Dedifferentiated amniotic fluid mesenchymal stem cell (primary cell): Measurements from ENCODE around the gene CLEC10A.
"Not testable (repeated sequence)": the region's sequence is repeated elsewhere in the genome, so short reads cannot be mapped to it uniquely, and the experiment has no call there.

ENCODE experiments used
- DNase-seq: peaks from one replicate; pipeline ENCODE4 v3.0.0-alpha.2; 2016; ENCODE audit errors: extremely low spot score

The CLEC10A gene

DNA sequence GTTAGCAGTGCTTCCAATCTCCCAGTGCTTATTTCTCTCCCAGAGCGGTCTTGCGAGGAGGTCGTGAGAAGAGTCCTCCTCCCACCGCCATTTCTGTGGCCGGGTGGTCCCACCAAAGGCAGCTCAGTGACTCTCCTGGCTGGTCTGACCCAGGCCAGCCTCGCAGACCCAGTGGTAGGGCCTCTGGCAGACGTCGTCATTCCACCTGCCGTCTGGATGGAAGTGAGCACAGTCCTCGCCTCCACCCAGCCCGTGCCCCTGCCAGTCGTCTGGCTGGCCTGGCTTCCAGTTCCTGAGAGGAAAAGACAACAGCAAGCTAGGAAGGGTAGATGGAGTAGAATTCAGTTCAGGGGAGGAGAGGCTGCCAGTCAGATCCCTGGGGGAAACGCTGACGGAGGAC, 5.1 kb downstream of the CLEC10A start:
- DNase-seq, result no peak

DNA sequence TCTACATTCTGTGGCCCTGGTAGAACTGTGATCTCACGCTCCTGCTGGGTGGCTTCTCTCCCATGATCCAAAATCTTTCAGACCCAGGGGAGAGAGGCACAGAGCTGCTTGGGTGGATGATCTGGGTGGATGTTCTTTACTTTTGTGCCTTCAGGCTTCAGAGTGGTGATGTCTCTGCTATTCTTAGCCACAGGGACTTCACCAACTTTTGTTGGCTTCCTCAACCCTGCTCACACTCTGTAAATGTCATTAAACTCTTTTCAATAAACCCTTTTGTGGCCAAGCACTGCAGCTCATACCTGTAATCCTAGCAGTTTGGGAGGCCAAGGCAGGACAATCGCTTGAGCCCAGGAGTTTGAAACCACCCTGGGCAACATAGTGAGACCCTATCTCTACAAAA, 7.6 kb downstream of the CLEC10A start:
- no peak for DNase-seq

DNA sequence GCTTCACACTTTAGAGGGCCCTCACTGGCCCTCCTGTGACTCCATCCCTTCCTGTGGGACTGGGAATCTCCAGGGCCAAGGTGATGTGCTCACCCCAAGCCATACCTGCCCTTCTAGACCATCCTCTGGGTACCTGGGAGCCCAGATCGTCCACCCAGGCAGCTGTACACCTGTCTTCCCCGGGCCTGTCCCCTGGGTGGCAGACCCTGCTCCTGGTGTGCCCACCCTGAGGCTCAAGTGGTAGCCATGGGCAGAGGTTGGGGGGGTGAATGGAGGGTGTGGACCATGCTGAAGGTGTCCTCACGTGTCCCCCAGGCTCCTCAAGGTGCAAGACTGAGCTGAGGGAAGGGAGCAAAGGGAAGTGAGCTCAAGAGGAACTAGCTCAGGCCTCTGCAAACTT, 9.3 kb downstream of the CLEC10A start:
- no peak for DNase-seq

DNA sequence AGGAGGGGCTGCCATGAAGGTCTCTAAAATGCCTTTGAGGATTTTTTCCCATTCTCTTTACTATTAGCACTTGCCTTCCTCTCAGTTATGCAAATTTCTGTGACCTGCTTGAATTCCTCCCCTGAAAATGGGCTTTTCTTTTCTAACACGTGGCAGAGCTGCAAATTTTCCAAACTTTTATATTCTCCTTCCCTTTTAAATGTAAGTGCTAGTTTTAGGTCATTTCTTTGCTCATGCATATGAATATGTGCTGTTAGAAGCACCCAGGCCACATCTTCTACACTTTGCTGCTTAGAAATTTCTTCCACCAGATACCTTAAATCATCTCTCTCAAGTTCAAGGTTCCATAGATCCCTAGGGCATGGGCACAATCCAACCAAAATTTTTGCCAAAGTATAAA, 11.8 kb downstream of the CLEC10A start:
- DNase-seq, result no peak

DNA sequence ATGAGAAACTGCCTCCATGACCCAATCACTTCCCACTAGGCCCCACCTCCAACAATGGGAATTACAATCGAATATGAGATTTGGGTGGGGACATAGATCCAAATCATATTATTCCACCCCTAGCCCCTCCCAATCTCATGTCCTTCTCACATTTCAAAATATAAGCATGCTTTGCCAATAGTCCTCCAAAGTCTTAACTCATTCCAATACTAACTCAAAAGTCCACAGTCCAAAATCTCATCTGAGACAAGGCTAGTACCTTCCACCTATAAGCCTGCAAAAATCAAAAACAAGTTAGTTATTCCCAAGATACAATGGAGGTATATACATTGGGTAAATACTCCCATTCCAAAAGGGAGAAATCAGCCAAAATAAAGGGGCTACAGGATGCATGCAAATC, 12.9 kb downstream of the CLEC10A start:
- DNase-seq, result no peak

DNA sequence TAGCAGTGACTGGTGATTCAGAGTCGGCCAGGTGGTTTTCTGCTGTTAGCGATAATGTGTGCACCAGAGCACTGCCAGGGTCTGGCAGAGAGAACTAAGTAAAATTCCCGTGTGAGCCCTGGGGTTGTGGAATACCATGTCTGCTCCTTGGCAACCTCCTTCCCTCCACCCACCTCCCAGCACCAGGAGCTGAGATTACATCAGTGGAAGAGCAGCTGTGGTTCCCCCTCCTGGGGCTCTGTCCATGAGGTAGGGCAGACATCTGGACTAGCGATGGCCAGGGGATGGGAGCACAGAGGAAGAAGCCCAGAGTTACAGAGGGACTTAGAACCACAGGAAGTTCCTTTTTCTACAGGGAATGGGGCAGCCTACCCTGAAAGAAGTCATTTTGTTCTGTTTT, 15.8 kb downstream of the CLEC10A start:
- DNase-seq, result no peak

DNA sequence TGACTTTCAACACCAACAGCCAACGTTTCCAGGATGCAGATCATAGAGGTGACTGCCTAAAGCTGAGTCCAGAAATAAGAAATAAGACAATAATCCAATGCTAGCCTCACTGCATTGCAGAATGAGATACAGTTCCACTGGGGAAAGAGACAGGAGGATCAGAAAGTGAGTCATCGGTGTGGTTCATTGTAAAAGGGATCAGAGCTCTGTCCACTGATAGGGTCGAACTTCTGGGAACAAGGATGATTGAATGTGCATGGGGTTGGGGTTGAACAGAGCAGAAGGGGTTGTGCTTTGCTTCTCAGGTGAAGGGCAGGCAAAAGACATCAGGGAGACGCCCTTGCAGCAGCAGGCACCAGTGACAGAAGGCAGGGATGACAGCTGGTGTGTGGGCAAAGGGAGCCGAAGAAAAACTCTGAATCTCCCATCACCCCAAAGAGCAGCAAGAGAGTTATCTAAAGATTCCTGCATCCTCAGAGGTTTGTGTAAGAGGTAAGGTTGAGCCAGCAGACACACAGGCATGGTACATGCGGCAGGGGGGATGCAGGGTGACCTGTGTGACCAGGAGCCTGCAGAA, 16.4 kb downstream of the CLEC10A start:
- DNase-seq, result no peak

DNA sequence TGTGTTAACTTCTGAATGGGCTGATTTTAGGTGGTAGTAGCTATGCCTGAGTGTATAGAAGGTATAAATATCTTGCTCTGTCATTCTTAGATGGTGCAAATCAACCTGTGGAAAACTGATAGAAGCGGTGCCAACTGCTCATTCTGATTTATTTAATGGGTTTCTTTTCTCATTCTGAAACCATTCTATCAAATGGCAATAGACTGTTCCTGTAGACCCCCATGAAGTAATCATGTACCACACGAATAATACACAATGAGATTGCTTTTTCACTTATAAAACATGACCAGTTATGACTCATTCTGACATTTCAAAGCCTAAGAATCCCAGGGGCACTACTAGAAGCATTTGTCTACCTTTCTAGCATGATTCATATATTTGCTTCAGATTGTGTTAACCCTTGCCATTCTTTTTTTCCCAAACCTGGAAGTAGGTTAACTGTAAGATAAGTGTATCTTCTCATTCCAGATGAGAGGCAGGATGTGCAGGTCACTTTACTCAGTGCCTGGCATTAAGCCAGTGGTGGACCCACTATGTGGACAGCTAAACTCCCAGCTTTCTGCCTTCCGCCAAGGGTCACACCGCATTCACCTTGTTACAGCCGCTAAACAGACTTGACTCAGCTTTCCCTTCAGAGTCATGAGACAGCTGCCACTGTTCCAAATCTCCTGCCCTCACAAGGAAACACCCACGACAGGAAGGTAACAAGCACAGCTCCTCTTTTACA, 19.7 kb downstream of the CLEC10A start:
- DNase-seq, result no peak

DNA sequence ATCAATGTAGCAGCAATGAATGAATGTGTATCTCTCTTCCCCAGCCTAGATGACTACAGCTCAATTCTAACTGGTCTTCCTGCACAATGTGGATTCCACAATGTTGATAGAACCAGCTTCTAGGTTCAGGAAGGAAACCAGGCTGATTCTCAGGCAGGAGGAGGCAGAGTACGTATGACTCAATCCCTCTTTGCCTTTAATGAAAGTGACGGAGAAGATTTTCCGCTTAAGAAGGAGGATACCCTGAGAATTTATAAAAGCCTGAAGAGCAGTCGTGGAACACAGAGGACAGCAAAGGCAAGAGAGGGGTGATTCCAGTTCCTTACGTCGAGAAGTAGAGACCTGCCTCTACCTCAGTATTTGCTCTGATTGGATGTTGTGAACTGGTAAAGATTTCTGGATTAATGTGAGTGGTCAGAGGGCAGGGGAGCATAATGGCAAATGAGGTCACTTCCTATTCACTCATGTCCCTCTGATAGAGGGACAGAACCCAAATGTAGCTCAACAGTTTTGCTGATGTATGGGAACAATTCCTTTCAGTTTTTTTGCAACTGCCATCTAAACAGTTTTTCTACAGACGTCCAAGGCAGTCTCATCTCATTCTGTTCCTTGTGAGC, 21.1 kb downstream of the CLEC10A start:
- no peak for DNase-seq

DNA sequence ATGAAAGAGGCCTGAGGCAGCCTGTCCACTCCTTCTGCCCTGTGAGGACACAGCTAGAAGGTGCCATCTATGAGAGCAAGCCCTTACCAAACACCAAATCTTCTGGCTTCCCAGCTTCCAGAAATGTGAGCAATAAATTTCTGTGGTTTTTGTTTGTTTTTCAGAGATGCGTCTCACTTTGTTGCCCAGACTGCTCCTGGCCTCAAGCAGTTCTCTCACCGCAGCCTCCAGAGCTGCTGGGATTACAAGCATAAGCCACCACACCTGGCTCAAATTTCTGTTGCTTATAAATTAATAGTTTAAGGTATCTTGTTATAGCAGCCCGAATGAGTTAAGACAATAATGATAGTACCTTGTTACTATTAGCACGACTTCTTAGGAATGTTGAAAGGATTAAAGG, 23.7 kb downstream of the CLEC10A start:
- DNase-seq, result no peak

DNA sequence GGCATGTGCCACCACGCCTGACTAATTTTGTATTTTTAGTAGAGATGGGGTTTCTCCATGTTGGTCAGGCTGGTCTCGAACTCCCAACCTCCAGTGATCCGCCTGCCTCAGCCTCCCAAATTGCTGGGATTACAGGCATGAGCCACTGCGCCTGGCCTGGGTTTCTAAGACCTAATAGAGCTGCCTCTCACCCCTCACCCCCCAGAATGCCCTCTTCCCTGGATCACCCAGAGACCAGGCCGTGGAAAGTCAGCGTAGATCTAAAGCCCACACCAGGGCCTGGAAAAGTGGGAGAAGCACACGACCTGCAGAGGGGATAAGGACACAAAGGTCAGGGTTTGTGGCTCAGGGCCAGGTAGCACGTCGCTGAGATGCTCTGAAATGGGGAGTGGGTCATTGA, 29.5 kb downstream of the CLEC10A start:
- not testable (repeated sequence) for DNase-seq

DNA sequence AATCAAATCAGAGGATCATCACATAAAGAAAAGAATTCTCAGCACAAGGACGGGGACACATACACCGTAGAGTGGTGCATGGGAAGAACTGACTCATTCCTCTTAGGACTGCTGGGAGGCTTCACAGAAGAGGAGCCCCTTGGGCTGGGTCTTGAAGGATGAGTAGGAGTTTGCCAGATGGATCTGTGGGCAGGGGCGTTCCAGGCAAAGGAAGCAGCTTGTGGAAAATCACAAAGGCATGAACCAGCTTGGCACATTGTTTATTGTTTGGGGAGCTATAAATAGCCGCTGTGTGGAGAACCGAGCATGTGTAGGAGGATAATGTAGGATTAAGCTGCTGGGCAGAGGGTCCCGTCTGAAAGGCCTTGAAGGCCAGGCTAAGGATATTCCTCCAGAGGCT, 31.1 kb downstream of the CLEC10A start:
- DNase-seq, result no peak

DNA sequence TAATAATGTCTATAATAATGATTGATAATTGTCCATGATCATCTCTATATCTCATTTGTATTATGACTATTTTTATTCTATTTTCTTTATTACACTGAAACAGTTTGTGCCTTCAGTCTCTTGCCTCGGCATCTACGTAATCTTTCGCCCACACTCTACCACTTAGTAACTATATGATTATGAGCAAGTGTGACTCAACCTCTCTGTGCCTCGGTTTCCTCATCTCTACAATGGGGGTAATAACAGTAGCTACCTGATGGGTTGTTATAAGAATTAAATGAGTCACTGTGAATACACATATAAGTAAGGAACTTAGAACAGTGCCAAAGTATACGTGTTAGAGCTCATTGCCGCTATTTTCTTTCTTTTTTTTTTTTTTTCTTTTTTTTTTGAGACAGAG, 32.5 kb downstream of the CLEC10A start:
- DNase-seq, result no peak

DNA sequence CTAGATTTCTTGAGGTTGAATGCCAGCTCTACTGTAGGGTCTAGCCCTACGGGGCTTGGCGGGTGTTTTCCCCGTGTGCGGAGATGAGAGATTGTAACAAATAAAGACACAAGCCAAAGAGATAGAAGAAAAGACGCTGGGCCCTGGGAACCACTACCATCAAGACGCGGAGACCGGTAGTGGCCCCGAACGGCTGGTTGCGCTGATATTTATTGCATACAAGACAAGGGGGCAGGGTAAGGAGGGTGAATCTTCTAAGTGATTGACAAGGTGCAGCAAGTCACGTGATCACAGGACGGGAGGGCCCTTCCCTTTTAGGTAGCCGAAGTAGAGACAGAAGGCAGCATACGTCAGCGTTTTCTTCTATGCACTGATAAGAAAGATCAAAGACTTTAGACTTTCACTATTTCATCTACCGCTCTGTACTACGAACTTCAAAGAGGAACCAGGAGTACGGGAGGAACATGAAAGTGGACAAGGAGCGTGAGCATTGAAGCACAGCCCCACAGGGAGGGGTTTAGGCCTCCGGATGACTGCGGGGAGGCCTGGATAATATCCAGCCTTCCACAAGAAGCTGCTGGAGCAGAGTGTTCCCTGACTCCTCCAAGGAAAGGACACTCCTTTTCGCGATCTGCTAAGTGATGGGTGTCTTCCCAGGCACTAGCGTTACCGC, 33.2 kb downstream of the CLEC10A start:
- DNase-seq, result not testable (repeated sequence)

DNA sequence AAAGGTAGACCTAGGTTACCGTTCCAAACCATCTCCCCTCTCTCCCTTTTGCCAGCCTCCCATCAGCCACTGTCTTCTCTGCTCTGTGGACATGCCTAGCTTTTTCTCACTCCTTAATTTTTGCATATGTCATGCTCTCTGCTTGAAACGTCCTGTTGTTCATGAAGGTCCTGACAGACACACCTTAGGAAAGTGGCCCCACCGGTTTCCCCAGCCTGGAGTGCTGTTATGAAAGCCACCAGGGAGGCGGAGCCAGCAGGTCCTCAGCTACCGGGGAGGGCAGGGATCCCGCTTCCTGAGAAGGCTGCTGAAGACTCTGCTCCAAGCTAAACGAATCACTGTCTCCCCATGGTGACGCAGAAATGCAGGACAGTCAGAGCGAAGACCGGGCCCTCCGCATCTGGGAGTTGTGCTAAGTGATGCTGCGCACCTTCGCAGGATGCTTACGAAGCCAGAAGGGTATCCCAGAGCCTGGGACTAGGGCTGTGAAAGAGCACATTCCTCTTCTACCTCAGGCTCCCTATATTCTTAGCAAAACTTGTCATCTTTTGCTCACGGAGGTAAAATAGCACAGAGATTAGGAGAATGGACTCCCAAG, 33.8 kb downstream of the CLEC10A start:
- no peak for DNase-seq

DNA sequence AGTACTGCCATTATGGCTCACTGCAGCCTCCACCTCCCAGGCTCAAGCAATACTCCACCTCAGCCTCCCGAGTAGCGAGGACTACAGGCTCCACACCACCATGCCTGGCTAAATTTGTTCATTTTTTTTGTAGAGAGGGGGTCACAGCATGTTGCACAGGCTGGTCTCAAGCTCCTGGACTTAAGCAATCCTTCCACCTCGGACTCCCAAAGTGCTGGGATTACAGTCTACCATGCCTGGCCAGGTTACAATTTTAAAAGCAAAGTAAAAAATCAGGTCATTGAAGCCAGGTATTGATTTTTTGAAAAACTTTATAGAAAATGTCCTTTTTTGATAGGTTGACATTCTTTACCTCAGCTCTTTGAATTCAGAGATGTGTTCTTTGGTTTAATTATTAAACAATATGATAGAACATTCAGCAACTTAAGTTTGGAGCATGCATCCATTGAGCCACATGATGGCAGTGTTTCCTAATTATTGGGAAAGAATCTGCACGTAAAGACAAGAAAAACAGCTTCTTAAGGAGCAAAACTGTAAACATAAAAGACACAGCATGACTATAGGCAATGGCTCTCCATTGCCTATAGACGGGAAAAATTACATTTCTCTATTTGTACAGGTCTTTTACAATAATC, 34.4 kb downstream of the CLEC10A start:
- peak; percentile 87 for DNase-seq

DNA sequence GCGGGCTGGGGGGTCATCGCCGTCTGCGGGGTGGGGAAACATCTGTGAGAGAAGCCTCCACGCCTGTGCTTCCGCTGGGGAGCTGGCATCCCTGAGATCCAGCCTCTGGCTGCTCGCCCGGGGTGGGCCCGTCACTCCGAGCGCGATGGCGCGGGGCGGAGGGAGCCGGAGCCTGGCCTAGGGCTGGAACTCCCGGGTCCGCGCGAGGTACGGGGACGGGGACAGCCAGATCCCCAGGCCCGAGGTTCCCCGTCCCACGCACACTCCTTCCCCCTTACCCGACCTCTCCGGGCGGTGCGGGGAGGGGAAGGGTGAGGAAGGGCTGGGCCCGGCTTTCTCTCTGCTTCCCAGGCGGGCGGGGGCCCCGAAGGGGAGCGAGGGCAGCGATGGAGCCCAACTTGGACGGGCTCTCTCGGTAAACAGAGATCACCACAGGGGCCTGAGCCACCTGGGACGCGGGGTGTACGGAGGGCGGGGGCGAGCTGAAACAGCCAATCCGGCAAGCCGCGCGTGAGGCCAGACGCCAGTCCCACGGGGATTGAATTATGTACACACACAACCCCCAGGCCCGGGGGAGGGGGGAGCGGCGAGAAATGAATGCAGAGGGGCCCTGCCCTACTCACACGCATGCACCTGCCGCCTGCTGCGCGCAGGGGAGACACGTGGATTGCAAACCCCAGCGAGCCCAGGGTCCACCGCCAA, 36.4 kb downstream of the CLEC10A start, which contains the start of gene SLC16A11:
SLC16A11 (minus strand) TSS at position 596 of the 702 bp plus-strand sequence; CDS start at position 17, 579 bp downstream.
- DNase-seq, result no peak

DNA sequence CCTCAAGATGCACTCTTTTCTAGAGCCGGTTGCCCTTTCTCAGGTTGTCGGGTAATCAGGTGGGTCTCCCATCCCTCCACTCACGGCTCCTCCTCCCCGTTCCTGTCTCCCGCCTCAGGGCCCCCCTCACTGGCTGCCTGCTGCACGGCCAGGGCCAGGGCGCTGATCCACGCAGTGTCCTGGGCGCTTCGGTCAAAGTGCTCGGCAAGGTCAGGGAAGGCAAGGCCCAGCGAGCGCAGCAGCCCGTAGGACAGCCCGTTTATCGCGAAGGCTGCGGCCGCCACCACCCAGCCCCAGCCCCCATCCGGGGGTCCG, 36.9 kb downstream of the CLEC10A start:
- DNase-seq, result no peak

DNA sequence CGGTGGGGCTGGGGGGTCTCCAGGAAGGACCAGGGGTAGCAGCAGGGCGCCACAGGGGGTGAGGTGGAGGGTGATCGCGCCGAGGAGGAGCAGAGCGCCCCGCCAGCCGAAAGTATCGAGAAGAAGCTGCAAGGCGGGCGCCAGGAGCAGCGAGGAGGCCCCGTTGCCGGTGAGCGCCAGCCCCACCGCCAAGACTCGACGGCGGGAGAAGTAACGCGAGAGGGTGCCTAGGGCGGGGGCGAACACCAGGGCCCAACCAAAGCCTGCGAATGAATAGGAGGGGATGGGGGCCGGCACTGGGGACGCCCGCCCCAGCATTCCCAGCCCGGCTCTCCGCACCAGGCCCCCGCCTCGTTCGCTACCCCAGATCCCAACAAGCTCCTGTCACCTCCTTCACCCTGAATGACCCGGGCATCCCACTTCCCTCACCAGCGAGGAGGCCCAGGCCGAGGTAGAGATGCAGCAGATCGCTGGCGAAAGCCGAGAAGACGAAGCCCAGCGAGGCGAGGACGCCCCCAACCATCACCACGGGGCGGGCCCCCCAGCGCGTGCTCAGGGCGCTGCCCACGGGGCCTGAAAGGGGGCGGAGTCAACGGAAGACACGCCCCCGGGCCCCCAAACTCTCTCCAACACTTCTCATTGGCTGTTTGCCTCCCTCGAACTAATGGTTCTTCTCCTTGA, 37.4 kb downstream of the CLEC10A start:
- no peak for DNase-seq

DNA sequence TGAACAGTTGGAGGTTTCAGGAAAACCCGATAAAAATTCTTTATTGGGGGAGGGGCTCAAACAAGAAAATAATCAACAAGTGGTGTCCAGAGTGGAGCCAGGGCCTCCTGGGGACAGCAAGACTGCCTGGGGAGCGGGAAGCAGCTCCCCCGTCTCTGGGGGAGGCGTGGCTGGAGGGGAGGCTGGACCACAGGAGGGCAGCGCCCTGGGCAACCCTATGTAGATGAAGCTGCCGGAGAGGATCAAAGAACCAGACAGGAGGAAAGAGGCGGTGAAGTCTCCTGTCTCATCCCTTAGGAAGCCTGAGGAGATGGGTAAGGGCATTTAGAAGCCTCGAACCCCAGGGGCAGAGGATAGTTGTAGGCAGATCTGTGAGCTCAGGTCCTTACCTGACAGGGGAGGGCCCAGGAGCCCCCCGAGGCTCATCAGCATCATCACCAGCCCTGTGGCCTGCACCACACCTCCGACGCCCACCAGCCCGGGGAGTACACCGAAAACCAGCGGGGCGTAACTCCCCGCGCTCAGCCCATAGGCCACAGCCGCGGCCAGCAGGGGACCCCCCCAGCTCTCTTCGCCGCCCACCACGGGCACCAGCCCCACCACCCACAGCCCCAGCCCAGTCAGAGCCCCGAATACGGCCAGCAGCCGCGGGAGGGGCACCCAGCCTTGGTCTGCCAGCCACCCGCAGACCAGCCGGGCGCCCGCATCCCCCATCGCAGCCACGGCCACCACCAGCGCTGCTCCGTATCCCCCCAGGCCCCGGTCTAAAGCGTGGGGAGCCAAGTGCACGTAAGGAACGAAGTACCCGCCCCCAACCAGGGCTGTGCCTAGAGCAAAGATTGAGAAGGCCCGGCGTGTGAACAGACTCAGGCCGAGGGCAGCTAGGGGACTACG, 38.2 kb downstream of the CLEC10A start:
- DNase-seq, result no peak
